ENCODE results near the gene HSPA12A.

DNA sequence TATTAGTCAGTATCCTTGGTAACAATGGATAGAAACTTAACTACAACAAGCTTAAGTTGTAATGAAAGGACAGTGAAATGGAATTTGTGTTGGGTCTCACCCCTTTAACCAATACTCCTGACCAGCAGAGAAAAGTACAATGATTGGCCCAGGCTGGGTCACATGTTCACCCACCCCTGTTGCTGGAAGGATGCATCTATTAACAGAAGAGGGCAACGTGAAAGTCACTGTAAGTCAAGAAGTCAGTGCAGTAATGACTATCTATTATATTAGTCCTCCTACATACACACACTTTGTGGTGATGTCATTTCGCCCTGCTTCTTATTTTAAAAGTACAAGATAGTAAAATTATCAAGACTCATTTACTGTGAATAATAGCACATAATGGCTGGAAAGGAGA, 105.4 kb downstream of the HSPA12A start:
- TF ChIP-seq, protein P1, sequence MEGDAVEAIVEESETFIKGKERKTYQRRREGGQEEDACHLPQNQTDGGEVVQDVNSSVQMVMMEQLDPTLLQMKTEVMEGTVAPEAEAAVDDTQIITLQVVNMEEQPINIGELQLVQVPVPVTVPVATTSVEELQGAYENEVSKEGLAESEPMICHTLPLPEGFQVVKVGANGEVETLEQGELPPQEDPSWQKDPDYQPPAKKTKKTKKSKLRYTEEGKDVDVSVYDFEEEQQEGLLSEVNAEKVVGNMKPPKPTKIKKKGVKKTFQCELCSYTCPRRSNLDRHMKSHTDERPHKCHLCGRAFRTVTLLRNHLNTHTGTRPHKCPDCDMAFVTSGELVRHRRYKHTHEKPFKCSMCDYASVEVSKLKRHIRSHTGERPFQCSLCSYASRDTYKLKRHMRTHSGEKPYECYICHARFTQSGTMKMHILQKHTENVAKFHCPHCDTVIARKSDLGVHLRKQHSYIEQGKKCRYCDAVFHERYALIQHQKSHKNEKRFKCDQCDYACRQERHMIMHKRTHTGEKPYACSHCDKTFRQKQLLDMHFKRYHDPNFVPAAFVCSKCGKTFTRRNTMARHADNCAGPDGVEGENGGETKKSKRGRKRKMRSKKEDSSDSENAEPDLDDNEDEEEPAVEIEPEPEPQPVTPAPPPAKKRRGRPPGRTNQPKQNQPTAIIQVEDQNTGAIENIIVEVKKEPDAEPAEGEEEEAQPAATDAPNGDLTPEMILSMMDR (conservative IDR thresholded peaks at IDR 0.05 in 1 of 2, IDR thresholded peaks at IDR 0.05 in 1 of 2; ENCODE audit: low read depth in 1 of 2, low read length in 2 of 2) = no peak
- TF ChIP-seq EZH2 (IDR thresholded peaks at IDR 0.05; ENCODE audit: low read length, missing control alignments) = no peak

All from fibroblast of lung (primary cell).